ENCODE measurements around the gene DAPP1. TPM values are rescaled to one million over a fixed set of nuclear protein-coding genes. Genes with fewer than 3 reads are reported as not detected.

The DAPP1 gene
- total RNA-seq, 2 experiments from 2014 or later = 55.7 to 71.9 TPM

GRCh38 chr4:99878604-99879003, 62.0 kb downstream of the DAPP1 start:
- H3K36me3 ChIP-seq (ENCODE audit: insufficient read depth, low read length) = peaks cover 54% of the 10 kb centered on the region
- TF ChIP-seq EZH2phosphoT487 (IDR thresholded peaks at IDR 0.05; ENCODE audit: borderline replicate concordance, low read depth, low read length) (no peak), CTCF (conservative IDR thresholded peaks at IDR 0.05; ENCODE audit: low read length) (no peak)
- no peaks in the 10 kb centered on the region for H4K20me1 ChIP-seq (ENCODE audit: insufficient read depth, low read length)
- DNase-seq (ENCODE audit: low spot score) = no peak
- H3K9me2 ChIP-seq (ENCODE audit: insufficient read depth, low read length) = no peaks in the 10 kb centered on the region
- ChIA-PET CTCF (ENCODE audit: unreplicated experiment) (no interaction called here), POLR2A (no interaction called here)
- H3K27ac ChIP-seq (ENCODE audit: low read depth, low read length, poor library complexity, severe bottlenecking) = no peak overlapping the region
- intact Hi-C loops (cut with micrococcal nuclease; ENCODE audit: unreplicated experiment) = no loop called here
- no peak overlapping the region for H3K4me3 ChIP-seq (ENCODE audit: low read depth, low read length, poor library complexity, severe bottlenecking)
- H3K4me1 ChIP-seq (ENCODE audit: insufficient read depth, low read length, poor library complexity, severe bottlenecking) = no peaks in the 10 kb centered on the region
- no peak overlapping the region for H3K4me2 ChIP-seq (ENCODE audit: low read length)
- H2AFZ ChIP-seq (ENCODE audit: low read length) = no peak overlapping the region
- BruUV-seq (replicated peaks) = no TSS peak
- H3K79me2 ChIP-seq (ENCODE audit: insufficient read depth, low read depth, low read length) = no peaks in the 10 kb centered on the region
- H3K9me3 ChIP-seq (ENCODE audit: low read length) = no peaks in the 10 kb centered on the region

GRCh38 chr4:99879458-99879857, 62.8 kb downstream of the DAPP1 start:
- H3K27ac ChIP-seq (ENCODE audit: low read depth, low read length, poor library complexity, severe bottlenecking) = no peak overlapping the region
- H2AFZ ChIP-seq (ENCODE audit: low read length) = no peak overlapping the region
- H3K9me2 ChIP-seq (ENCODE audit: insufficient read depth, low read length) = no peaks in the 10 kb centered on the region
- no peak overlapping the region for H3K4me2 ChIP-seq (ENCODE audit: low read length)
- intact Hi-C loops (cut with micrococcal nuclease; ENCODE audit: unreplicated experiment) = no loop called here
- H4K20me1 ChIP-seq (ENCODE audit: insufficient read depth, low read length) = no peaks in the 10 kb centered on the region
- TF ChIP-seq CTCF (conservative IDR thresholded peaks at IDR 0.05; ENCODE audit: low read length) (no peak), EZH2phosphoT487 (IDR thresholded peaks at IDR 0.05; ENCODE audit: borderline replicate concordance, low read depth, low read length) (no peak)
- no peak overlapping the region for H3K4me3 ChIP-seq (ENCODE audit: low read depth, low read length, poor library complexity, severe bottlenecking)
- DNase-seq (ENCODE audit: low spot score) = no peak
- no peaks in the 10 kb centered on the region for H3K9me3 ChIP-seq (ENCODE audit: low read length)
- peaks cover 52% of the 10 kb centered on the region for H3K36me3 ChIP-seq (ENCODE audit: insufficient read depth, low read length)
- ChIA-PET CTCF (ENCODE audit: unreplicated experiment) (no interaction called here), POLR2A (no interaction called here)
- H3K79me2 ChIP-seq (ENCODE audit: insufficient read depth, low read depth, low read length) = no peaks in the 10 kb centered on the region
- no peaks in the 10 kb centered on the region for H3K4me1 ChIP-seq (ENCODE audit: insufficient read depth, low read length, poor library complexity, severe bottlenecking)
- no TSS peak for BruUV-seq (replicated peaks)

- Histone ChIP-seq H3K4me3 (ENCODE audit: low read depth, low read length, poor library complexity, severe bottlenecking) (no peak overlapping the region), H3K9me2 (ENCODE audit: insufficient read depth, low read length) (no peaks in the 10 kb centered on the region), H3K4me1 (ENCODE audit: insufficient read depth, low read length, poor library complexity, severe bottlenecking) (no peaks in the 10 kb centered on the region), H2AFZ (ENCODE audit: low read length) (no peak overlapping the region), H4K20me1 (ENCODE audit: insufficient read depth, low read length) (no peaks in the 10 kb centered on the region), H3K79me2 (ENCODE audit: insufficient read depth, low read depth, low read length) (peaks cover 4% of the 10 kb centered on the region; the same call in 1 of the 2 replicates), H3K9me3 (ENCODE audit: low read length) (no peaks in the 10 kb centered on the region), H3K4me2 (ENCODE audit: low read length) (no peak overlapping the region), H3K27ac (ENCODE audit: low read depth, low read length, poor library complexity, severe bottlenecking) (no peak overlapping the region), H3K36me3 (ENCODE audit: insufficient read depth, low read length) (peaks cover 56% of the 10 kb centered on the region)
- DNase-seq (ENCODE audit: low spot score) = peak; percentile 66
- TF ChIP-seq CTCF (conservative IDR thresholded peaks at IDR 0.05; ENCODE audit: low read length) (peak; percentile 88), EZH2phosphoT487 (IDR thresholded peaks at IDR 0.05; ENCODE audit: borderline replicate concordance, low read depth, low read length) (no peak)
- intact Hi-C loops (cut with micrococcal nuclease; ENCODE audit: unreplicated experiment) = loop anchor here (1.0 kb wide), 2 partner anchors 77 to 322 kb away; no protein-coding TSS in a partner anchor
- ChIA-PET POLR2A (interaction anchor here (0.9 to 1.2 kb wide), 2 partner anchors 64 to 69 kb away, joined by 4 to 5 read pairs; partner anchors contain the start of gene DAPP1), CTCF (ENCODE audit: unreplicated experiment) (no interaction called here)
- BruUV-seq (replicated peaks) = no TSS peak
Observed at GRCh38 chr4:99885063-99885664, 68.5 kb downstream of the DAPP1 start.
